MM.1S (cell line): ENCODE measurements around the gene NYNRIN.

Experiments
- DNase-seq: peaks from one replicate; pipeline ENCODE4 v3.0.0-alpha.2; 2015
- H2AFZ ChIP-seq: fragments of 300-600 bp; sonication (generic); 2 replicates; pipeline ENCODE4 v1.6.0; 2016; ENCODE audit warnings: antibody characterized with exemption, low read length
- H3F3A ChIP-seq: fragments of 300-600 bp; sonication (generic); 2 replicates; pipeline ENCODE4 v1.6.1; 2016; ENCODE audit warnings: mild to moderate bottlenecking, antibody characterized with exemption, low read length, moderate library complexity, mixed read lengths; ENCODE audit not compliant: insufficient read depth
- H3K27ac ChIP-seq: fragments of 300-600 bp; sonication (generic); 2 replicates; pipeline ENCODE4 v1.5.1; 2016; ENCODE audit warnings: mild to moderate bottlenecking, low read length
- H3K27me3 ChIP-seq: fragments of 300-600 bp; sonication (generic); replicated peaks from 2 replicates; pipeline ENCODE4 v1.6.0; 2016; ENCODE audit warnings: low read length; ENCODE audit not compliant: insufficient read depth
- H3K36me3 ChIP-seq: fragments of 300-600 bp; sonication (generic); replicated peaks from 2 replicates; pipeline ENCODE4 v1.6.1; 2016; ENCODE audit warnings: mild to moderate bottlenecking, low read length, mixed read lengths; ENCODE audit not compliant: insufficient read depth
- H3K4me1 ChIP-seq: fragments of 300-600 bp; sonication (generic); 2 replicates; pipeline ENCODE4 v1.6.1; 2016; ENCODE audit warnings: low read length, mixed read lengths
- H3K4me2 ChIP-seq: fragments of 300-600 bp; sonication (generic); 2 replicates; pipeline ENCODE4 v1.6.0; 2016; ENCODE audit warnings: low read depth, low read length
- H3K4me3 ChIP-seq: fragments of 300-600 bp; sonication (generic); 2 replicates; pipeline ENCODE4 v1.5.1; 2016; ENCODE audit warnings: low read length, mixed read lengths
- H3K79me2 ChIP-seq: fragments of 300-600 bp; sonication (generic); 2 replicates; pipeline ENCODE4 v1.6.1; 2016; ENCODE audit warnings: mixed run types, low read length, mixed read lengths
- H3K9ac ChIP-seq: fragments of 300-600 bp; sonication (generic); 2 replicates; pipeline ENCODE4 v1.6.1; 2016; ENCODE audit warnings: low read length, mixed read lengths
- H3K9me2 ChIP-seq: fragments of 300-600 bp; sonication (generic); replicated peaks from 2 replicates; pipeline ENCODE4 v1.6.1; 2016; ENCODE audit warnings: mild to moderate bottlenecking, low read length, mixed read lengths; ENCODE audit not compliant: insufficient read depth
- H3K9me3 ChIP-seq: fragments of 300-600 bp; sonication (generic); replicated peaks from 2 replicates; pipeline ENCODE4 v1.6.1; 2016; ENCODE audit warnings: mild to moderate bottlenecking, low read length, mixed read lengths; ENCODE audit not compliant: insufficient read depth
- H4K20me1 ChIP-seq: fragments of 300-600 bp; sonication (generic); 2 replicates; pipeline ENCODE4 v1.6.1; 2016; ENCODE audit warnings: mild to moderate bottlenecking, low read length, moderate library complexity, mixed read lengths; ENCODE audit not compliant: insufficient read depth
- EZH2 ChIP-seq: fragments of 300-600 bp; sonication (generic); optimal IDR thresholded peaks from 2 replicates; pipeline ENCODE3; 2017; ENCODE audit warnings: low read depth, mild to moderate bottlenecking, antibody characterized with exemption, low read length, mixed read lengths
- EZH2phosphoT487 ChIP-seq: fragments of 300-600 bp; sonication (generic); IDR thresholded peaks from 2 replicates; pipeline ENCODE4 v1.6.1; 2018; ENCODE audit warnings: antibody characterized with exemption, low read length
- TF ChIP-seq, protein P1 (sequence below): fragments of 300-600 bp; sonication (generic); IDR thresholded peaks from 2 replicates; pipeline ENCODE4 v1.5.1; 2016; ENCODE audit warnings: antibody characterized with exemption, low read length, mixed read lengths

NYNRIN gene

DNA sequence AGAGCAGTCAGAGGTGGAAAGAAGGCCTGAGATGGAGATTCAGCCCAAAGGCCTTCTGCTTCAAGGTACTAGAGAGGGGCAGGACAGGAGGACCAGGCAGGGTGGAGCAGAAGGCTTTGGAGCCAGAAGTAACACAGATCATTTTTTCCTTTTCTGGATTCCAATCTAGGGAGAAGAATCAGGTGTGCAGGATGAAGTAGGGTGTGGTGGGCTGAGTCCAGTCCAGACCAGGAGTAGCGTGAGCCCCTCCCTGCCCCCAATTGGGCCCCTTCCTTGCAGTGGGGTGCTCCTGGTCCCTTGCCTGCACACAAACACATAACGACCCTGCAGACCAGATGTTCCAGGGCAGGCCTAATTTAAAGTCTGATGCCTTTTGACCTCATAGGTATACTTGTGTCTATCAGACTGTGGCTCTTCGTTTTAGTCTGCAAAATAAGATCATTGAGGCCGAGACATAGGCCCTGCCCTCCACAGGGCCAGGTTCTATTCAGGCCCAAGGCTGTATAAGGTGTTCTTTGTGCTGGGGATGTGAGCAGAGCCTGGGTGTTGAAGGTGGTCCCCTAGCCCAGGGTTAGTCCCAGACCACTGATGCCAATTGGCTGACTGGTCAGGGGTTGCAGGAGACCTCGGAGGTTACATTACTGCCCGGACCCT is 1.0 kb upstream of the NYNRIN start:
- TF ChIP-seq EZH2phosphoT487 (no peak), EZH2 (no peak)
- TF ChIP-seq, protein P1, sequence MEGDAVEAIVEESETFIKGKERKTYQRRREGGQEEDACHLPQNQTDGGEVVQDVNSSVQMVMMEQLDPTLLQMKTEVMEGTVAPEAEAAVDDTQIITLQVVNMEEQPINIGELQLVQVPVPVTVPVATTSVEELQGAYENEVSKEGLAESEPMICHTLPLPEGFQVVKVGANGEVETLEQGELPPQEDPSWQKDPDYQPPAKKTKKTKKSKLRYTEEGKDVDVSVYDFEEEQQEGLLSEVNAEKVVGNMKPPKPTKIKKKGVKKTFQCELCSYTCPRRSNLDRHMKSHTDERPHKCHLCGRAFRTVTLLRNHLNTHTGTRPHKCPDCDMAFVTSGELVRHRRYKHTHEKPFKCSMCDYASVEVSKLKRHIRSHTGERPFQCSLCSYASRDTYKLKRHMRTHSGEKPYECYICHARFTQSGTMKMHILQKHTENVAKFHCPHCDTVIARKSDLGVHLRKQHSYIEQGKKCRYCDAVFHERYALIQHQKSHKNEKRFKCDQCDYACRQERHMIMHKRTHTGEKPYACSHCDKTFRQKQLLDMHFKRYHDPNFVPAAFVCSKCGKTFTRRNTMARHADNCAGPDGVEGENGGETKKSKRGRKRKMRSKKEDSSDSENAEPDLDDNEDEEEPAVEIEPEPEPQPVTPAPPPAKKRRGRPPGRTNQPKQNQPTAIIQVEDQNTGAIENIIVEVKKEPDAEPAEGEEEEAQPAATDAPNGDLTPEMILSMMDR = no peak
- H3K27ac ChIP-seq = no peak overlapping the region
- H3K4me2 ChIP-seq = no peak overlapping the region
- no peaks in the 10 kb centered on the region for H3K27me3 ChIP-seq
- no peaks in the 10 kb centered on the region for H3K36me3 ChIP-seq
- DNase-seq = no peak
- H3F3A ChIP-seq = no peaks in the 10 kb centered on the region
- no peaks in the 10 kb centered on the region for H3K9me2 ChIP-seq
- H3K9ac ChIP-seq = no peak overlapping the region
- no peaks in the 10 kb centered on the region for H3K4me1 ChIP-seq
- no peak overlapping the region for H2AFZ ChIP-seq
- H3K79me2 ChIP-seq = no peaks in the 10 kb centered on the region
- H3K9me3 ChIP-seq = no peaks in the 10 kb centered on the region
- H4K20me1 ChIP-seq = no peaks in the 10 kb centered on the region
- no peak overlapping the region for H3K4me3 ChIP-seq

DNA sequence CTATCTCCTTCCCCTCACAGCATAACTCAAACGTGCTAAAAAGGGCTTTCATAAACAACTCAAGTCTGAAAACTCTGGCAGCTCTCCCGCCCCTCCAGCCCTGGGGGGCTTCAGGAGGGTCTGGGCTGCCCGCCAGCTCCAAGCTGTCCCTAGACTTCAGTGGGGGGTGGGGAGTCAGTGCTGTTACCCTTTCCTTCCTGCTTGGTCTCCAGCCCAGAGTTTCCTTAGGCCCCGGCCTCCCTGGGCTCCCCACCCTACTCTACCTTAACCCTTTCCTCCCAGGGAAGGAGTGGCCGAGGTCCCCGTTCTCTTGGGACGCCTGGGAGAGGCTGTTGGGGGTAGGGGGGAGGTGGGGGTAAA is 530 bp upstream of the NYNRIN start:
- Histone ChIP-seq H4K20me1 (no peaks in the 10 kb centered on the region), H3K9me3 (no peaks in the 10 kb centered on the region), H3K4me2 (no peak overlapping the region), H3K79me2 (no peaks in the 10 kb centered on the region), H3K27me3 (no peaks in the 10 kb centered on the region), H3K9me2 (no peaks in the 10 kb centered on the region), H3K4me3 (no peak overlapping the region), H3F3A (no peaks in the 10 kb centered on the region), H3K27ac (no peak overlapping the region), H2AFZ (no peak overlapping the region), H3K36me3 (no peaks in the 10 kb centered on the region), H3K9ac (no peak overlapping the region), H3K4me1 (no peaks in the 10 kb centered on the region)
- DNase-seq = no peak
- TF ChIP-seq, protein P1 = no peak
- TF ChIP-seq EZH2phosphoT487 = no peak
- no peak for TF ChIP-seq EZH2

DNA sequence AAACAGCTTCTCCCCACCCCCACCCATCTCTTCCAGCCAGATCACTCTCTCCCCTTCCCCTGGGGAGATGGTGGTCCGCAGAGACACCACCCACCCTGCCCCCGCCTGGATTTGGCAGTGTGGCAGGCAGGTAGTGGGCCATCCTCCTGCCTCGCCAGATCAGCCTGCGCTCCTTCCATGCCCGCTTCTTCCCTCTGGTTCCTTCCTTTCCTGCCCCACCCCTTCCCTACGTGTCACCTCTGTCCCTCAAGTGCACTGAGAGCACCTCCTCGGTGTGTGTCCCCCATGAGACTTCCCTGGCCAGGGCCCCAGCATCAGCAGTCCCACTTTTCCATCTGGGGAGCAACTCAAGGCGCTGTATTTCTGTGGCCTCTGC is 632 bp downstream of the NYNRIN start:
- H3F3A ChIP-seq = no peaks in the 10 kb centered on the region
- no peak overlapping the region for H2AFZ ChIP-seq
- no peak overlapping the region for H3K4me2 ChIP-seq
- no peak for TF ChIP-seq EZH2phosphoT487
- TF ChIP-seq, protein P1 = no peak
- no peaks in the 10 kb centered on the region for H4K20me1 ChIP-seq
- H3K27ac ChIP-seq = no peak overlapping the region
- no peak overlapping the region for H3K4me3 ChIP-seq
- no peaks in the 10 kb centered on the region for H3K36me3 ChIP-seq
- no peaks in the 10 kb centered on the region for H3K9me3 ChIP-seq
- no peak for DNase-seq
- no peaks in the 10 kb centered on the region for H3K79me2 ChIP-seq
- H3K9me2 ChIP-seq = no peaks in the 10 kb centered on the region
- H3K9ac ChIP-seq = no peak overlapping the region
- no peaks in the 10 kb centered on the region for H3K27me3 ChIP-seq
- no peaks in the 10 kb centered on the region for H3K4me1 ChIP-seq
